ENCODE data around the gene USP20.

Gene USP20

GRCh38 chr9:129875181-129875611 is 39.9 kb downstream of the USP20 start:
- no peak for DNase-seq (ENCODE audit: low read depth, low spot score)

GRCh38 chr9:129875687-129876395 is 40.6 kb downstream of the USP20 start:
- DNase-seq (ENCODE audit: low read depth, low spot score) = no peak

GRCh38 chr9:129876815-129877214 is 41.6 kb downstream of the USP20 start:
- no peak for DNase-seq (ENCODE audit: low read depth, low spot score)

- DNase-seq (ENCODE audit: low read depth, low spot score) = no peak
Observed at GRCh38 chr9:129878291-129878690, 43.0 kb downstream of the USP20 start.

GRCh38 chr9:129879103-129879699 is 43.9 kb downstream of the USP20 start:
- no peak for DNase-seq (ENCODE audit: low read depth, low spot score)

- DNase-seq (ENCODE audit: low read depth, low spot score) = no peak
Observed at GRCh38 chr9:129879991-129880653, 44.9 kb downstream of the USP20 start.

GRCh38 chr9:129880654-129881546 is 45.6 kb downstream of the USP20 start:
- no peak for DNase-seq (ENCODE audit: low read depth, low spot score)

GRCh38 chr9:129881547-129882324 is 46.5 kb downstream of the USP20 start:
- DNase-seq (ENCODE audit: low read depth, low spot score) = no peak

- peak; percentile 88 for DNase-seq (ENCODE audit: low read depth, low spot score)
Observed at GRCh38 chr9:129884220-129885017, 49.2 kb downstream of the USP20 start.

GRCh38 chr9:129885018-129885669 is 49.9 kb downstream of the USP20 start:
- no peak for DNase-seq (ENCODE audit: low read depth, low spot score)

- peak; percentile 76 for DNase-seq (ENCODE audit: low read depth, low spot score)
Observed at GRCh38 chr9:129885670-129886106, 50.4 kb downstream of the USP20 start.

- no peak for DNase-seq (ENCODE audit: low read depth, low spot score)
Observed at GRCh38 chr9:129886226-129887174, 51.2 kb downstream of the USP20 start.

GRCh38 chr9:129887334-129888292 is 52.4 kb downstream of the USP20 start:
- DNase-seq (ENCODE audit: low read depth, low spot score) = no peak

GRCh38 chr9:129888293-129889121 is 53.2 kb downstream of the USP20 start:
- peak; percentile 82 for DNase-seq (ENCODE audit: low read depth, low spot score)

GRCh38 chr9:129889122-129889940 is 54.1 kb downstream of the USP20 start:
- no peak for DNase-seq (ENCODE audit: low read depth, low spot score)

All from activated CD4-positive, CD25-positive, alpha-beta regulatory T cell treated with anti-CD3 and anti-CD28 coated beads, Interleukin-2, amount 50 U/mL, for 16 hours (primary cell).